Measurements from ENCODE around the gene F11R. TPM values are rescaled to one million over a fixed set of nuclear protein-coding genes. Genes with fewer than 3 reads are reported as not detected.
"Not testable (repeated sequence)": the region's sequence is repeated elsewhere in the genome, so short reads cannot be mapped to it uniquely, and the experiment has no call there.

F11R gene
- total and polyA plus RNA-seq, 4 donors: 25.8 to 80.4 (median 45.6) TPM

DNA sequence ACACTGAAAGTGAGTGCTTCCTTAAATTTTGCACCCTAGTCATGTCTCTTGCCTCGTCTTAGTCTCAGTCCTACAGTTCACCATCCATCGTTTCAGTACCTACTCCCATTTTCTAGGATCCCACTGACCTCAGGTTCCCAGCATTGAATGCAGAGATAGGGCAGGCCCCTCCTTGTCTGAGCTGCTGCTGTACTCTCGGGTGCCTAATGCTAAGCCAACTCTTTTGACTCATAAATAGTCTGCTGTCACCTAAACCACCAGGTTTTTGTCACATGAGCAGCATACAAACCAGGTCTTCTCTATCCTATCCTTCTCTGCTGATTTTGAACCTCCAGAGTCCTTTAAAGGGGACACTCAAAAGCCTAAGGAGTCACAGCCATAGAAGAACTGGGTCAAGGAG is 45.7 kb upstream of the F11R start:
- 76% methylated on average over 3 of the region's 3 CpGs for WGBS

DNA sequence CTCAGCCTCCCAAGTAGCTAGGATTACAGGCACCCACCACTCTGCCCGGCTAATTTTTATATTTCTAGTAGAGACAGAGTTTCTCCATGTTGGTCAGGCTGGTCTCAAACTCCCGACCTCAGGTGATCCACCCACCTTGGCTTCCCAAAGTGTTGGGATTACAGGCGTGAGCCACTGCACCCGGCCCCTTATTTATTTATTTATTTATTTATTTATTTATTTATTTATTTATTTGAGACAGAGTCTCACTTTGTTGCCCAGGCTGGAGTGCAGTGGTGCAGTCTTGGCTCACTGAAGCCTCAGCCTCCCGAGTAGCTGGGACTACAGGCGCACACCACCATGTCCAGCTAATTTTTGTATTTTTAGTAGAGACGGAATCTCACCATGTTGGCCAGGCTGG is 44.7 kb upstream of the F11R start:
- not testable (repeated sequence) for H3K9me3 ChIP-seq (ENCODE audit: control insufficient read depth in 4 of 4, low read length in 3 of 4); H3K36me3 ChIP-seq (ENCODE audit: control insufficient read depth in 4 of 4, insufficient read depth in 3 of 4, low read depth in 1 of 4, low read length in 3 of 4); H3K9ac ChIP-seq (ENCODE audit: low read depth in 1 of 2, low read length in 2 of 2); H3K27ac ChIP-seq (ENCODE audit: low read depth in 1 of 2, low read length in 2 of 2); H3K4me3 ChIP-seq (ENCODE audit: low read depth in 1 of 3, low read length in 3 of 3); H3K27me3 ChIP-seq (ENCODE audit: control insufficient read depth in 4 of 4, insufficient read depth in 4 of 4, low read length in 3 of 4); H3K4me1 ChIP-seq (ENCODE audit: control insufficient read depth in 4 of 4, insufficient read depth in 4 of 4, low read length in 3 of 4); DNase-seq (ENCODE audit: low spot score)
- 90% methylated on average over 7 of the region's 7 CpGs for WGBS

More for the DNA sequence above, 45.7 kb upstream of the F11R start:
- no peaks in the 10 kb centered on the region for H3K9me3 ChIP-seq (ENCODE audit: control insufficient read depth in 4 of 4, low read length in 3 of 4)
- no peaks in the 10 kb centered on the region for H3K27me3 ChIP-seq (ENCODE audit: control insufficient read depth in 4 of 4, insufficient read depth in 4 of 4, low read length in 3 of 4)
- no peak overlapping the region for H3K4me3 ChIP-seq (ENCODE audit: low read depth in 1 of 3, low read length in 3 of 3)
- DNase-seq (ENCODE audit: low spot score): no peak
- TF ChIP-seq YY1 (IDR thresholded peaks at IDR 0.05) (no peak), RAD21 (IDR thresholded peaks at IDR 0.05) (no peak), GABPA (IDR thresholded peaks at IDR 0.05 in 1 of 2, conservative IDR thresholded peaks at IDR 0.05 in 1 of 2) (no peak), EGR1 (IDR thresholded peaks at IDR 0.05; ENCODE audit: low read depth in 2 of 2) (no peak), RXRA (IDR thresholded peaks at IDR 0.05) (no peak), SP1 (IDR thresholded peaks at IDR 0.05) (no peak), FOXA1 (IDR thresholded peaks at IDR 0.05) (no peak), HNF4A (conservative IDR thresholded peaks at IDR 0.05) (no peak), FOXA2 (IDR thresholded peaks at IDR 0.05) (no peak), HNF4G (IDR thresholded peaks at IDR 0.05) (no peak), TAF1 (conservative IDR thresholded peaks at IDR 0.05) (no peak), JUND (IDR thresholded peaks at IDR 0.05) (no peak)
- TF ChIP-seq, protein P1, sequence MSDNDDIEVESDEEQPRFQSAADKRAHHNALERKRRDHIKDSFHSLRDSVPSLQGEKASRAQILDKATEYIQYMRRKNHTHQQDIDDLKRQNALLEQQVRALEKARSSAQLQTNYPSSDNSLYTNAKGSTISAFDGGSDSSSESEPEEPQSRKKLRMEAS (IDR thresholded peaks at IDR 0.05): no peak
- TF ChIP-seq, protein P2, sequence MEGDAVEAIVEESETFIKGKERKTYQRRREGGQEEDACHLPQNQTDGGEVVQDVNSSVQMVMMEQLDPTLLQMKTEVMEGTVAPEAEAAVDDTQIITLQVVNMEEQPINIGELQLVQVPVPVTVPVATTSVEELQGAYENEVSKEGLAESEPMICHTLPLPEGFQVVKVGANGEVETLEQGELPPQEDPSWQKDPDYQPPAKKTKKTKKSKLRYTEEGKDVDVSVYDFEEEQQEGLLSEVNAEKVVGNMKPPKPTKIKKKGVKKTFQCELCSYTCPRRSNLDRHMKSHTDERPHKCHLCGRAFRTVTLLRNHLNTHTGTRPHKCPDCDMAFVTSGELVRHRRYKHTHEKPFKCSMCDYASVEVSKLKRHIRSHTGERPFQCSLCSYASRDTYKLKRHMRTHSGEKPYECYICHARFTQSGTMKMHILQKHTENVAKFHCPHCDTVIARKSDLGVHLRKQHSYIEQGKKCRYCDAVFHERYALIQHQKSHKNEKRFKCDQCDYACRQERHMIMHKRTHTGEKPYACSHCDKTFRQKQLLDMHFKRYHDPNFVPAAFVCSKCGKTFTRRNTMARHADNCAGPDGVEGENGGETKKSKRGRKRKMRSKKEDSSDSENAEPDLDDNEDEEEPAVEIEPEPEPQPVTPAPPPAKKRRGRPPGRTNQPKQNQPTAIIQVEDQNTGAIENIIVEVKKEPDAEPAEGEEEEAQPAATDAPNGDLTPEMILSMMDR (IDR thresholded peaks at IDR 0.05; ENCODE audit: low read depth, low read length, missing input control): no peak
- TF ChIP-seq, protein P3, sequence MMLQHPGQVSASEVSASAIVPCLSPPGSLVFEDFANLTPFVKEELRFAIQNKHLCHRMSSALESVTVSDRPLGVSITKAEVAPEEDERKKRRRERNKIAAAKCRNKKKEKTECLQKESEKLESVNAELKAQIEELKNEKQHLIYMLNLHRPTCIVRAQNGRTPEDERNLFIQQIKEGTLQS (IDR thresholded peaks at IDR 0.05): no peak
- TF ChIP-seq, protein P4, sequence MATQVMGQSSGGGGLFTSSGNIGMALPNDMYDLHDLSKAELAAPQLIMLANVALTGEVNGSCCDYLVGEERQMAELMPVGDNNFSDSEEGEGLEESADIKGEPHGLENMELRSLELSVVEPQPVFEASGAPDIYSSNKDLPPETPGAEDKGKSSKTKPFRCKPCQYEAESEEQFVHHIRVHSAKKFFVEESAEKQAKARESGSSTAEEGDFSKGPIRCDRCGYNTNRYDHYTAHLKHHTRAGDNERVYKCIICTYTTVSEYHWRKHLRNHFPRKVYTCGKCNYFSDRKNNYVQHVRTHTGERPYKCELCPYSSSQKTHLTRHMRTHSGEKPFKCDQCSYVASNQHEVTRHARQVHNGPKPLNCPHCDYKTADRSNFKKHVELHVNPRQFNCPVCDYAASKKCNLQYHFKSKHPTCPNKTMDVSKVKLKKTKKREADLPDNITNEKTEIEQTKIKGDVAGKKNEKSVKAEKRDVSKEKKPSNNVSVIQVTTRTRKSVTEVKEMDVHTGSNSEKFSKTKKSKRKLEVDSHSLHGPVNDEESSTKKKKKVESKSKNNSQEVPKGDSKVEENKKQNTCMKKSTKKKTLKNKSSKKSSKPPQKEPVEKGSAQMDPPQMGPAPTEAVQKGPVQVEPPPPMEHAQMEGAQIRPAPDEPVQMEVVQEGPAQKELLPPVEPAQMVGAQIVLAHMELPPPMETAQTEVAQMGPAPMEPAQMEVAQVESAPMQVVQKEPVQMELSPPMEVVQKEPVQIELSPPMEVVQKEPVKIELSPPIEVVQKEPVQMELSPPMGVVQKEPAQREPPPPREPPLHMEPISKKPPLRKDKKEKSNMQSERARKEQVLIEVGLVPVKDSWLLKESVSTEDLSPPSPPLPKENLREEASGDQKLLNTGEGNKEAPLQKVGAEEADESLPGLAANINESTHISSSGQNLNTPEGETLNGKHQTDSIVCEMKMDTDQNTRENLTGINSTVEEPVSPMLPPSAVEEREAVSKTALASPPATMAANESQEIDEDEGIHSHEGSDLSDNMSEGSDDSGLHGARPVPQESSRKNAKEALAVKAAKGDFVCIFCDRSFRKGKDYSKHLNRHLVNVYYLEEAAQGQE (IDR thresholded peaks at IDR 0.05): no peak
- TF ChIP-seq, protein P5, sequence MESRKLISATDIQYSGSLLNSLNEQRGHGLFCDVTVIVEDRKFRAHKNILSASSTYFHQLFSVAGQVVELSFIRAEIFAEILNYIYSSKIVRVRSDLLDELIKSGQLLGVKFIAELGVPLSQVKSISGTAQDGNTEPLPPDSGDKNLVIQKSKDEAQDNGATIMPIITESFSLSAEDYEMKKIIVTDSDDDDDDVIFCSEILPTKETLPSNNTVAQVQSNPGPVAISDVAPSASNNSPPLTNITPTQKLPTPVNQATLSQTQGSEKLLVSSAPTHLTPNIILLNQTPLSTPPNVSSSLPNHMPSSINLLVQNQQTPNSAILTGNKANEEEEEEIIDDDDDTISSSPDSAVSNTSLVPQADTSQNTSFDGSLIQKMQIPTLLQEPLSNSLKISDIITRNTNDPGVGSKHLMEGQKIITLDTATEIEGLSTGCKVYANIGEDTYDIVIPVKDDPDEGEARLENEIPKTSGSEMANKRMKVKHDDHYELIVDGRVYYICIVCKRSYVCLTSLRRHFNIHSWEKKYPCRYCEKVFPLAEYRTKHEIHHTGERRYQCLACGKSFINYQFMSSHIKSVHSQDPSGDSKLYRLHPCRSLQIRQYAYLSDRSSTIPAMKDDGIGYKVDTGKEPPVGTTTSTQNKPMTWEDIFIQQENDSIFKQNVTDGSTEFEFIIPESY (IDR thresholded peaks at IDR 0.05): no peak
- H3K9ac ChIP-seq (ENCODE audit: low read depth in 1 of 2, low read length in 2 of 2): no peak overlapping the region
- H3K36me3 ChIP-seq (ENCODE audit: control insufficient read depth in 4 of 4, insufficient read depth in 3 of 4, low read depth in 1 of 4, low read length in 3 of 4): no peaks in the 10 kb centered on the region
- H3K4me1 ChIP-seq (ENCODE audit: control insufficient read depth in 4 of 4, insufficient read depth in 4 of 4, low read length in 3 of 4): no peaks in the 10 kb centered on the region
- H3K27ac ChIP-seq (ENCODE audit: low read depth in 1 of 2, low read length in 2 of 2): no peak overlapping the region

DNA sequence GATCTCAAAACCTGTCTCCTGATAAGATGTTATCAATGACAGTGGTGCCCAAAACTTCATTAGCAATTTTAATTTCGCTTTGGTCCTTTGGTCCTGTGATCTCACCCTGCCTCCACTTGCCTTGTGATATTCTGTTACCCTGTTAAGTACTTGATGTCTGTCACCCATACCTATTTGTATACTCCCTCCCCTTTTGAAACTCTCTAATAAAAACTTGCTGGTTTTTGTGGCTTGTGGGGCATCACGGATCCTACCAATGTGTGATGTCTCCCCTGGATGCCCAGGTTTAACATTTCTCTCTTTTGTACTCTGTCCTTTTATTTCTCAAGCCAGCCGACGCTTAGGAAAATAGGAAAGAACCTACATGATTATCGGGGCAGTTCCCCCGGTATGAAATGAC is 43.0 kb upstream of the F11R start:
- H3K4me1 ChIP-seq (ENCODE audit: control insufficient read depth in 4 of 4, insufficient read depth in 4 of 4, low read length in 3 of 4); DNase-seq (ENCODE audit: low spot score); H3K36me3 ChIP-seq (ENCODE audit: control insufficient read depth in 4 of 4, insufficient read depth in 3 of 4, low read depth in 1 of 4, low read length in 3 of 4); H3K4me3 ChIP-seq (ENCODE audit: low read depth in 1 of 3, low read length in 3 of 3); H3K27ac ChIP-seq (ENCODE audit: low read depth in 1 of 2, low read length in 2 of 2); H3K9ac ChIP-seq (ENCODE audit: low read depth in 1 of 2, low read length in 2 of 2); H3K27me3 ChIP-seq (ENCODE audit: control insufficient read depth in 4 of 4, insufficient read depth in 4 of 4, low read length in 3 of 4); H3K9me3 ChIP-seq (ENCODE audit: control insufficient read depth in 4 of 4, low read length in 3 of 4): not testable (repeated sequence)
- 53% methylated on average over 6 of the region's 6 CpGs for WGBS

All from liver (tissue), 9 donors.